MM.1S (cell line): ENCODE results near the gene ARHGEF38.

Source experiments
- DNase-seq: peaks from one replicate; pipeline ENCODE4 v3.0.0-alpha.2; 2015
- H2AFZ ChIP-seq: fragments of 300-600 bp; sonication (generic); 2 replicates; pipeline ENCODE4 v1.6.0; 2016; ENCODE audit warnings: antibody characterized with exemption, low read length
- H3F3A ChIP-seq: fragments of 300-600 bp; sonication (generic); 2 replicates; pipeline ENCODE4 v1.6.1; 2016; ENCODE audit warnings: mild to moderate bottlenecking, antibody characterized with exemption, low read length, moderate library complexity, mixed read lengths; ENCODE audit not compliant: insufficient read depth
- H3K27ac ChIP-seq: fragments of 300-600 bp; sonication (generic); 2 replicates; pipeline ENCODE4 v1.5.1; 2016; ENCODE audit warnings: mild to moderate bottlenecking, low read length
- H3K27me3 ChIP-seq: fragments of 300-600 bp; sonication (generic); replicated peaks from 2 replicates; pipeline ENCODE4 v1.6.0; 2016; ENCODE audit warnings: low read length; ENCODE audit not compliant: insufficient read depth
- H3K36me3 ChIP-seq: fragments of 300-600 bp; sonication (generic); replicated peaks from 2 replicates; pipeline ENCODE4 v1.6.1; 2016; ENCODE audit warnings: mild to moderate bottlenecking, low read length, mixed read lengths; ENCODE audit not compliant: insufficient read depth
- H3K4me1 ChIP-seq: fragments of 300-600 bp; sonication (generic); 2 replicates; pipeline ENCODE4 v1.6.1; 2016; ENCODE audit warnings: low read length, mixed read lengths
- H3K4me2 ChIP-seq: fragments of 300-600 bp; sonication (generic); 2 replicates; pipeline ENCODE4 v1.6.0; 2016; ENCODE audit warnings: low read depth, low read length
- H3K4me3 ChIP-seq: fragments of 300-600 bp; sonication (generic); 2 replicates; pipeline ENCODE4 v1.5.1; 2016; ENCODE audit warnings: low read length, mixed read lengths
- H3K79me2 ChIP-seq: fragments of 300-600 bp; sonication (generic); 2 replicates; pipeline ENCODE4 v1.6.1; 2016; ENCODE audit warnings: mixed run types, low read length, mixed read lengths
- H3K9ac ChIP-seq: fragments of 300-600 bp; sonication (generic); 2 replicates; pipeline ENCODE4 v1.6.1; 2016; ENCODE audit warnings: low read length, mixed read lengths
- H3K9me2 ChIP-seq: fragments of 300-600 bp; sonication (generic); replicated peaks from 2 replicates; pipeline ENCODE4 v1.6.1; 2016; ENCODE audit warnings: mild to moderate bottlenecking, low read length, mixed read lengths; ENCODE audit not compliant: insufficient read depth
- H3K9me3 ChIP-seq: fragments of 300-600 bp; sonication (generic); replicated peaks from 2 replicates; pipeline ENCODE4 v1.6.1; 2016; ENCODE audit warnings: mild to moderate bottlenecking, low read length, mixed read lengths; ENCODE audit not compliant: insufficient read depth
- H4K20me1 ChIP-seq: fragments of 300-600 bp; sonication (generic); 2 replicates; pipeline ENCODE4 v1.6.1; 2016; ENCODE audit warnings: mild to moderate bottlenecking, low read length, moderate library complexity, mixed read lengths; ENCODE audit not compliant: insufficient read depth
- CTCF ChIP-seq: fragments of 300-600 bp; sonication (generic); IDR thresholded peaks from 2 replicates; pipeline ENCODE4 v1.5.1; 2016; ENCODE audit warnings: antibody characterized with exemption, low read length, mixed read lengths
- EZH2 ChIP-seq: fragments of 300-600 bp; sonication (generic); optimal IDR thresholded peaks from 2 replicates; pipeline ENCODE3; 2017; ENCODE audit warnings: low read depth, mild to moderate bottlenecking, antibody characterized with exemption, low read length, mixed read lengths
- EZH2phosphoT487 ChIP-seq: fragments of 300-600 bp; sonication (generic); IDR thresholded peaks from 2 replicates; pipeline ENCODE4 v1.6.1; 2018; ENCODE audit warnings: antibody characterized with exemption, low read length

ARHGEF38 gene

DNA sequence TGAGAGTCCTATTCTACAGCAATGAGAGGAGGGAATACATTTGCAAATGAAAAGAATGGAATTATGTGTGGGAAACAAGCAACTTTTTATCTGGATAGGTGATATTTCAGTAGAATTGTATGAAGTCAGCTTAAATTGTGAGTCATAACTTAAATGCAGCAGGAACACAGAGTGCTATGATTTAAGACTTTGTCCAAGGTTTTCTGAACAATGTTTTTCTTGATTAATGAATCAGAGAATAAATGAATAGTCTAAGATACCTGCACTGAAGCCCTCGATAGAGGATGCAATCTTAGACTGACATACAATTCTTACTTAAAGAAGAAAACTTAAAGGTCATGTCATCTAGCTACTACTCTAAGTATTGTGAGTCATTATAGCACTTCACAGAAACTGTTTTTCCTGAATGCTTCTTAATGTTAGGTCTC, 8.0 kb downstream of the ARHGEF38 start:
- Histone ChIP-seq H3K36me3 (no peaks in the 10 kb centered on the region), H3K9me3 (no peaks in the 10 kb centered on the region), H3K9ac (no peak overlapping the region), H2AFZ (no peak overlapping the region), H3K79me2 (peaks cover 17% of the 10 kb centered on the region), H3K27me3 (no peaks in the 10 kb centered on the region), H3K4me3 (no peak overlapping the region), H3K9me2 (no peaks in the 10 kb centered on the region), H3K4me1 (peaks cover 19% of the 10 kb centered on the region), H3K27ac (no peak overlapping the region), H3F3A (peaks cover 8% of the 10 kb centered on the region; the same call in 1 of the 2 replicates), H3K4me2 (no peak overlapping the region), H4K20me1 (no peaks in the 10 kb centered on the region)
- TF ChIP-seq CTCF: no peak
- no peak for TF ChIP-seq EZH2
- no peak for TF ChIP-seq EZH2phosphoT487
- no peak for DNase-seq

- peaks cover 3% of the 10 kb centered on the region; the same call in 1 of the 2 replicates for H3F3A ChIP-seq
- no peaks in the 10 kb centered on the region for H3K9me3 ChIP-seq
- no peak for TF ChIP-seq CTCF
- no peak for TF ChIP-seq EZH2
- TF ChIP-seq EZH2phosphoT487: no peak
- H3K79me2 ChIP-seq: peaks cover 6% of the 10 kb centered on the region; the same call in 1 of the 2 replicates
- H3K27me3 ChIP-seq: no peaks in the 10 kb centered on the region
- H4K20me1 ChIP-seq: no peaks in the 10 kb centered on the region
- no peaks in the 10 kb centered on the region for H3K9me2 ChIP-seq
- H3K4me2 ChIP-seq: no peak overlapping the region
- H3K36me3 ChIP-seq: no peaks in the 10 kb centered on the region
- no peak overlapping the region for H3K9ac ChIP-seq
- H3K4me1 ChIP-seq: peaks cover 19% of the 10 kb centered on the region
- H3K27ac ChIP-seq: no peak overlapping the region
- H3K4me3 ChIP-seq: no peak overlapping the region
- H2AFZ ChIP-seq: no peak overlapping the region
- no peak for DNase-seq
These were observed 10.9 kb downstream of the ARHGEF38 start for GRCh38 chr4:105563352-105563751.

DNA sequence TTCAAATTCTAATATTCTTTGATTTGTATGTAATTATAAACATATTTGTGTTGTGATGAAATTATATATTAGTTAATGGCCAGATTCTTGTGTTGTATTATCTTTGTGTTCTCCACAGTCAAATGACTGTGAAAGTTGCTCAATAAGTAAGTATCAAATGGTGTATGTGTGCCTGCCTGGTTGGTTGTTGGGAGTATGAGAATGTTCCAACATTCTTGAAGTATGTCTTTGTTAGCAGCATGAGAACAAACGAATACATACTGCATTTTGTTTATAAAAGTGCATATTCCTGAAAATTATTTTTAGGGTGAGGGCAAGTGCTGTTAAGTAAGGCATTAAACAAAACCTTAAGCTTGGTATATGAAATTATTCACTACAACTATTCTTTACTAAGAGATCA, 16.2 kb downstream of the ARHGEF38 start:
- H3K9ac ChIP-seq: no peak overlapping the region
- H3K36me3 ChIP-seq: no peaks in the 10 kb centered on the region
- H3K4me1 ChIP-seq: no peaks in the 10 kb centered on the region
- no peak overlapping the region for H2AFZ ChIP-seq
- no peaks in the 10 kb centered on the region for H3K9me2 ChIP-seq
- DNase-seq: no peak
- H3K9me3 ChIP-seq: no peaks in the 10 kb centered on the region
- no peak overlapping the region for H3K4me2 ChIP-seq
- no peak for TF ChIP-seq CTCF
- TF ChIP-seq EZH2: no peak
- no peak for TF ChIP-seq EZH2phosphoT487
- H3F3A ChIP-seq: no peaks in the 10 kb centered on the region
- H3K4me3 ChIP-seq: no peak overlapping the region
- no peaks in the 10 kb centered on the region for H3K27me3 ChIP-seq
- no peak overlapping the region for H3K27ac ChIP-seq
- no peaks in the 10 kb centered on the region for H4K20me1 ChIP-seq
- H3K79me2 ChIP-seq: no peaks in the 10 kb centered on the region
